ENCODE measurements around the gene LRRC45.

- TF ChIP-seq, protein P1, sequence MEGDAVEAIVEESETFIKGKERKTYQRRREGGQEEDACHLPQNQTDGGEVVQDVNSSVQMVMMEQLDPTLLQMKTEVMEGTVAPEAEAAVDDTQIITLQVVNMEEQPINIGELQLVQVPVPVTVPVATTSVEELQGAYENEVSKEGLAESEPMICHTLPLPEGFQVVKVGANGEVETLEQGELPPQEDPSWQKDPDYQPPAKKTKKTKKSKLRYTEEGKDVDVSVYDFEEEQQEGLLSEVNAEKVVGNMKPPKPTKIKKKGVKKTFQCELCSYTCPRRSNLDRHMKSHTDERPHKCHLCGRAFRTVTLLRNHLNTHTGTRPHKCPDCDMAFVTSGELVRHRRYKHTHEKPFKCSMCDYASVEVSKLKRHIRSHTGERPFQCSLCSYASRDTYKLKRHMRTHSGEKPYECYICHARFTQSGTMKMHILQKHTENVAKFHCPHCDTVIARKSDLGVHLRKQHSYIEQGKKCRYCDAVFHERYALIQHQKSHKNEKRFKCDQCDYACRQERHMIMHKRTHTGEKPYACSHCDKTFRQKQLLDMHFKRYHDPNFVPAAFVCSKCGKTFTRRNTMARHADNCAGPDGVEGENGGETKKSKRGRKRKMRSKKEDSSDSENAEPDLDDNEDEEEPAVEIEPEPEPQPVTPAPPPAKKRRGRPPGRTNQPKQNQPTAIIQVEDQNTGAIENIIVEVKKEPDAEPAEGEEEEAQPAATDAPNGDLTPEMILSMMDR (IDR thresholded peaks at IDR 0.05; ENCODE audit: insufficient read depth, low read length, poor library complexity, severe bottlenecking), result no peak
- TF ChIP-seq EZH2phosphoT487 (conservative IDR thresholded peaks at IDR 0.05; ENCODE audit: low read length), result no peak
Observed at GRCh38 chr17:82048571-82048971, 25.5 kb downstream of the LRRC45 start.
